WTC11 (cell line): ENCODE data around the gene METTL13.

Source experiments
- ATF2 ChIP-seq: sonication (generic); formaldehyde crosslinking; IDR thresholded peaks from 2 replicates; pipeline ENCODE4 v1.8.1; 2022; ENCODE audit warnings: low read depth, missing genetic modification reagents, borderline replicate concordance
- ATF6 ChIP-seq: sonication (generic); formaldehyde crosslinking; IDR thresholded peaks from 2 replicates; pipeline ENCODE4 v1.8.1; 2023; ENCODE audit warnings: mild to moderate bottlenecking, missing genetic modification reagents
- CTCF ChIP-seq: fragments of 200-600 bp; IDR thresholded peaks from 2 replicates; pipeline ENCODE4 v1.8.0; 2022; ENCODE audit warnings: antibody characterized with exemption
- E2F4 ChIP-seq: sonication (generic); formaldehyde crosslinking; IDR thresholded peaks from 2 replicates; pipeline ENCODE4 v1.8.1; 2022; ENCODE audit warnings: low read depth, mild to moderate bottlenecking, moderate library complexity, missing genetic modification reagents, borderline replicate concordance
- FOXP4 ChIP-seq: sonication (generic); formaldehyde crosslinking; IDR thresholded peaks from 2 replicates; pipeline ENCODE4 v1.8.0; 2022; ENCODE audit warnings: mild to moderate bottlenecking, missing genetic modification reagents
- GTF2I ChIP-seq: fragments of 250-450 bp; sonication (Bioruptor Pico); conservative IDR thresholded peaks from 2 replicates; pipeline ENCODE4 v1.4.0; 2021; ENCODE audit warnings: mild to moderate bottlenecking
- NFYB ChIP-seq: sonication (generic); formaldehyde crosslinking; conservative IDR thresholded peaks from 2 replicates; pipeline ENCODE4 v1.8.0; 2022; ENCODE audit warnings: low read depth, missing genetic modification reagents
- PREB ChIP-seq: sonication (generic); formaldehyde crosslinking; IDR thresholded peaks from 2 replicates; pipeline ENCODE4 v1.8.1; 2022; ENCODE audit warnings: mild to moderate bottlenecking, missing genetic modification reagents, moderate library complexity, borderline replicate concordance
- SMAD3 ChIP-seq: sonication (generic); formaldehyde crosslinking; IDR thresholded peaks from 2 replicates; pipeline ENCODE4 v1.8.0; 2022; ENCODE audit warnings: missing genetic modification reagents, mild to moderate bottlenecking, borderline replicate concordance
- SP1 ChIP-seq: sonication (generic); formaldehyde crosslinking; conservative IDR thresholded peaks from 2 replicates; pipeline ENCODE4 v1.8.1; 2022; ENCODE audit warnings: missing genetic modification reagents
- ZNF281 ChIP-seq: sonication (generic); formaldehyde crosslinking; IDR thresholded peaks from 2 replicates; pipeline ENCODE4 v1.8.0; 2023; ENCODE audit warnings: mild to moderate bottlenecking, missing genetic modification reagents

GRCh38 chr1:171772312-171772711, 9.1 kb upstream of the METTL13 start:
- TF ChIP-seq GTF2I (CRISPR knock-in tag) (no peak), SP1 (CRISPR knock-in tag) (no peak), E2F4 (CRISPR knock-in tag) (no peak), SMAD3 (no peak), CTCF (no peak), ATF2 (CRISPR knock-in tag) (no peak), PREB (no peak), NFYB (no peak), ATF6 (CRISPR knock-in tag) (no peak), FOXP4 (CRISPR knock-in tag) (no peak), ZNF281 (CRISPR knock-in tag) (no peak)
